WTC11 (cell line): ENCODE measurements around the gene WASHC3.

ENCODE experiments used
- ATF3 ChIP-seq: sonication (generic); formaldehyde crosslinking; conservative IDR thresholded peaks from 2 replicates; pipeline ENCODE4 v1.8.1; 2022; ENCODE audit warnings: mild to moderate bottlenecking, missing genetic modification reagents
- CTCF ChIP-seq: fragments of 200-600 bp; IDR thresholded peaks from 2 replicates; pipeline ENCODE4 v1.8.0; 2022; ENCODE audit warnings: antibody characterized with exemption
- ELF4 ChIP-seq: sonication (generic); formaldehyde crosslinking; IDR thresholded peaks from 2 replicates; pipeline ENCODE4 v1.8.1; 2022; ENCODE audit warnings: low read depth, mild to moderate bottlenecking, moderate library complexity, missing genetic modification reagents
- ESRRA ChIP-seq: sonication (generic); formaldehyde crosslinking; IDR thresholded peaks from 2 replicates; pipeline ENCODE4 v1.8.1; 2022; ENCODE audit warnings: mild to moderate bottlenecking, missing genetic modification reagents, borderline replicate concordance
- NR1H2 ChIP-seq: sonication (generic); formaldehyde crosslinking; IDR thresholded peaks from 2 replicates; pipeline ENCODE4 v1.9.0; 2021; ENCODE audit warnings: mild to moderate bottlenecking, moderate library complexity, missing genetic modification reagents
- ZNF121 ChIP-seq: sonication (generic); formaldehyde crosslinking; IDR thresholded peaks from 2 replicates; pipeline ENCODE4 v1.8.0; 2023; ENCODE audit warnings: missing genetic modification reagents
- TF ChIP-seq, protein P1 (sequence below): sonication (generic); formaldehyde crosslinking; conservative IDR thresholded peaks from 2 replicates; pipeline ENCODE4 v1.8.1; 2023; ENCODE audit warnings: mild to moderate bottlenecking, low read depth, missing genetic modification reagents, moderate library complexity

DNA sequence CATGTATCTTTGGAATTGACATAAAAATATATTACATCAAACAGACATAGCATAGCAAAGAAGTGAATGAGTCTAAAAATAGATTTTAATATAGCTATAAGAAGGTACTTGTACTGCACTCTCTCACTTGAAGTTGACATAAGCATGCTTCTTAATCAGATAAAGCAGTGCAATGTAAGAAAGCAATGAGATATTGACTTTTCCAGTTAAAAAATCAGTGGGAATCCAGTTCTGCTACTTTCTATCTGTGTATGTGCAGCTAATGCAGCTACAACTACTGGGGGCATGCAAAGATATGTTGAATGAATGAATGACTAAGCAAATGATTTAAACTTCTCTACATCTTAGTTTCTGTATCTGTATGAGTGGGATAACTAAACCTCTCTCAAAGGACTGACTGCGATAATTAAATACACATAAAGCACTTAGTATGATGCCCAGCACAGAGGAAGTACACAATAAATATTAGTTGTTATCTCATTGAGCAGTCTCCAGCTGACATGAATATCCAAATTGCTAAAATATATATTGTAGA, 10.3 kb downstream of the WASHC3 start:
- TF ChIP-seq ATF3 (CRISPR knock-in tag) (no peak), ESRRA (CRISPR knock-in tag) (no peak), ZNF121 (CRISPR knock-in tag) (no peak), NR1H2 (CRISPR knock-in tag) (no peak), CTCF (no peak), ELF4 (no peak)
- TF ChIP-seq, protein P1, sequence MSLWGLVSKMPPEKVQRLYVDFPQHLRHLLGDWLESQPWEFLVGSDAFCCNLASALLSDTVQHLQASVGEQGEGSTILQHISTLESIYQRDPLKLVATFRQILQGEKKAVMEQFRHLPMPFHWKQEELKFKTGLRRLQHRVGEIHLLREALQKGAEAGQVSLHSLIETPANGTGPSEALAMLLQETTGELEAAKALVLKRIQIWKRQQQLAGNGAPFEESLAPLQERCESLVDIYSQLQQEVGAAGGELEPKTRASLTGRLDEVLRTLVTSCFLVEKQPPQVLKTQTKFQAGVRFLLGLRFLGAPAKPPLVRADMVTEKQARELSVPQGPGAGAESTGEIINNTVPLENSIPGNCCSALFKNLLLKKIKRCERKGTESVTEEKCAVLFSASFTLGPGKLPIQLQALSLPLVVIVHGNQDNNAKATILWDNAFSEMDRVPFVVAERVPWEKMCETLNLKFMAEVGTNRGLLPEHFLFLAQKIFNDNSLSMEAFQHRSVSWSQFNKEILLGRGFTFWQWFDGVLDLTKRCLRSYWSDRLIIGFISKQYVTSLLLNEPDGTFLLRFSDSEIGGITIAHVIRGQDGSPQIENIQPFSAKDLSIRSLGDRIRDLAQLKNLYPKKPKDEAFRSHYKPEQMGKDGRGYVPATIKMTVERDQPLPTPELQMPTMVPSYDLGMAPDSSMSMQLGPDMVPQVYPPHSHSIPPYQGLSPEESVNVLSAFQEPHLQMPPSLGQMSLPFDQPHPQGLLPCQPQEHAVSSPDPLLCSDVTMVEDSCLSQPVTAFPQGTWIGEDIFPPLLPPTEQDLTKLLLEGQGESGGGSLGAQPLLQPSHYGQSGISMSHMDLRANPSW (CRISPR knock-in tag), result no peak
